ENCODE measurements around the gene NOL12.
"Not testable (repeated sequence)": the region's sequence is repeated elsewhere in the genome, so short reads cannot be mapped to it uniquely, and the experiment has no call there.

NOL12 gene

DNA sequence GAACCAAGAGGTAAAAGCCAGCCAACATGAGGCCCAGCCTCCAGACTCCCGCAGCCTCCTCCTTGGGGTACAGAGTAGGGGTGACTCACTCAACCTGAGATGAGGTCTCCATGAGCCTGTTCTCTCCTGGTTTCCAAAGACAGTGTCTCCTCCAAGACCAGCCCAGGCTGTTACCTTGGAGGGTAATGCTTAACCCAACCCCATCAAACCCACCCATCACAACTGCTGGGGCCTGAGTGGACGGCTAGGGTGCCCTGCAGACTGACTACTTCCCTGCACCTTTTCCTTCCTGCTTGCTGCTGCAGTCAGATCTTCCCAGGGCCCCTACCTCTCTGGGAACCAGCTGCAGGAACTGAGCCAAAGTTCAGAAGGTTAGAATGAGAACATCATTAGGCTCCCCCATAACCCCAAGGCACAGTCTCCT lies 5.1 kb upstream of the NOL12 start:
- FAIRE-seq: no peak

DNA sequence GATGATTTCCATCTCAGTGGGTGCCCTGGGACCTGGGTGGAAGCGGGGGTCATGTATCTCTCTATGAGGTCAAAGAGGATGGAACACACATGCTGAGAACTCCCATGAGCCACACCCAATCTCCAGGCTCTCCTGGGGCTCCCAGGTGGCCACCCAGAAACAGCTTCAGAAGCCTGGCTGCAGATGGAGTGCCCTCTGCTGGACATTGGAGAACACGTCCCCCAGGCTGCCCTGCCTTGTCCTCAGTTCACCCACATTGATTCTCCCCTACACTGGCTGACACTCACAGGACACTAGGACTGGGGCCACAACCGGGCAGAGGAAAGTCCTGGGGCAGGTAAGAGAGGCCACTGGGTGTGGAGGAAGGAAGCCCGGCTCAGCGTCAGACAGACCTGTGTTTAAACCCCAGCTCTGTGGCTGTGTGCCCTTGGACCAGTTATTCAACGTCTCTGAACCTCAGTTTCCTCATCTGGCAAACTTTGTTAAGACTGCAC lies 4.5 kb upstream of the NOL12 start:
- FAIRE-seq: no peak

DNA sequence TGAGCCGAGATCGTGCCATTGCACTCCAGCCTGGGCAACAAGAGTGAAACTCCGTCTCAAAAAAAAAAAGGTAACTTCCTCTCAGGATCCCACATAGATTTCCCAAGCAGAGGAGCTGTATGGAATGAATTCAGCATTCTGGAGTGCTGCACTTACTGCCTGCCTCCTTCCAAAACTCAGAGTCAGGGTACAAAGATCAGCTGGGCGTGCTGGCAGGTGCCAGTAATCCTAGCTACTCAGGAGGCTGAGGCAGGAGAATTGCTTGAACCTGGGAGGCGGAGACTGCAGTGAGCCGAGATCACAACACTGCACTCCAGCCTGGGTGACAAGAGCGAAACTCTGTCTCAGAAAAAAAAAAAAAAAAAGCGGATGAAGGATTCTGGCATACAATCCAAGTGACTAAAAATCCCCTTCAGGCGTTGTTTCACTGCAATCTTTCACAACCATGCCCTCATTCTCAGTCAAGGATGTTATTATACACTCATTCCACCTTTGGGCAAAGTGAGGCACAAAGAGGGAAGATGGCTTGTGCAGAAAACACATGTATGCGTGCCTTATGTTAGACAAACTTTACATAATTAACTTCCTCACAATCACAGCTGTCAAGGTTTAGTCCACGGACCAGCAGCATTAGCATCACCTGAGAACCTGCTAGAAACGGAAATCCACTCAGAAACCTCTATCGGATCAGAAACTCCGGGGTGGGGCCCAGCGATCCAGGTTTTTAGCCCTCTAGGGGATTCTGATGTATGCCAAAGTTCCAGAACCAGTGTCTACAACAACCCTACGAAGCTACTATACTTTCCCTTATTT lies 1.1 kb upstream of the NOL12 start:
- FAIRE-seq: no peak

DNA sequence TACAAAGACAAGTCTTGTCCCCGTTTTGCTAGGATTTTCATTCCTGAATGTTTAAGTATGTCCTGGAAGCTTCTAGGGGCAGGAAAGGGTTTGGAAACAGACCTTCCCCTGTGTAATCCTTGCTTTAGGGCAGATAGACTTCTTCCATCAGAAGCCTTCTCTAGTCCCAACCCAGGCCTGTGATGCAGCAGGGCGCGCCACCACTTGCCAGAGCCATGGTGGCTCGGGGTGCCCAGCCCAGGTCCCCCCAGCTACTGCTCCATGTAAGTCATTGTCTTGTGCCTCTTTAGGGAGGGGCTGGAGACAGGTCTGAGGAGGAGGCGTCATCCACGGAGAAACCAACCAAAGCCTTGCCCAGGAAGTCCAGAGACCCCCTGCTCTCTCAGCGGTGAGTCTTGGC lies 4.3 kb downstream of the NOL12 start:
- FAIRE-seq: no peak

DNA sequence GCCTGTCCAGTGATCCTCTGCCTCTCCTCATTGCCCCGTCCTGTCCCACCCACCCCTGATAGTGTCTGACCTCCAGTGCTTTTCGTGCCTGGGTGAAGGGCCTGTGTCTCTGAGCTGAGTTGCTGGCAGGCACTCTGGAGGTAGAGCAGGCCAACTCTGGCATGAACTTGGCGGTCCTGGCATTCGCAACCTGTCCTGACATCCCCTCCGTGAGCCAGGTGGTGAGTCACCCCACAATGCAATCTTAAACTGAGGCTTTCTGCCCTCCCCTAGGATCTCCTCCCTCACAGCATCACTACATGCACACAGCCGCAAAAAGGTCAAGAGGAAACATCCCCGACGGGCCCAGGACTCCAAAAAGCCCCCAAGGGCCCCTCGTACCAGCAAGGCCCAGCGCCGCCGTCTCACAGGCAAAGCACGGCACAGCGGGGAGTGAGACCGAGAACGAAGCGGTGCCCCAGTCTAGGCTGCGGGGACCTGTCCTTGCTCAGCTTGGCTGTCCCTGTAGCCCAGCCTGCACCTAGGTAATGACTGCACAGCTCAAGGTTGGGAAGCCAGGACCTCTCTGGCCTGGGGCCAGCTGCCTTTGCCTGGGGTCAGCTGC lies 4.9 kb downstream of the NOL12 start:
- FAIRE-seq: no peak

DNA sequence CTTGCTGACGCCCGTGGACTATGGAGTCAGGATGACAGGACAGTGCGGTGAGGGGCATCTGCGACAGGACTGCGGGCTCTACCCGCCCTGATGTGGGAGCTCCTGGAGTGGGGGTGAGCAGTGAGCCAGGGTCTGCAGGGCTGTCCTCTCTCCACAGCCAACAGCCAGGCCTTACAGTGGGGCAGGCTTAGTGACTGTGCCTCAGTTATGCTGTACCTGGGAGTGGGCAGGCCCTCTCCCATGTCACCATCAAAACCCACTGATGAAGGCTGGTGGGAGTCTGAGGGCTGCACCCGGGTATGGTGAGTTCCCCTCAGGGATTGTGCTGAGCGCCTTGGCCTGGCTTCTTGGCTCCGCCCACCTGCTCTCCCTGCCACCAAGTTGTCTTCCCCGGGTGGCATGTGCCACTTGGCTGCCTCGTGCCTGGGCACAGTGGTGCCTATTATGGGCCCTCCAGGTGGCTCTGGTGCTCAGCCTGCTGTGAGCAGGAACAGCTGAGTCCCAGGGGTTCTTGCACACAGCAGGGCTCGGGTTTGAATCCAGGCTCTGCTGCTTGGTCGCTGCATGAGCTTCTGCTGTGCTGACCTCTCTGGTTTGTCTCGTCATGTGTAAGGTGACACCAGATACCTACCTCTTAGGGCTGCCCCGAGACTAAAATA lies 6.6 kb downstream of the NOL12 start:
- FAIRE-seq: no peak

DNA sequence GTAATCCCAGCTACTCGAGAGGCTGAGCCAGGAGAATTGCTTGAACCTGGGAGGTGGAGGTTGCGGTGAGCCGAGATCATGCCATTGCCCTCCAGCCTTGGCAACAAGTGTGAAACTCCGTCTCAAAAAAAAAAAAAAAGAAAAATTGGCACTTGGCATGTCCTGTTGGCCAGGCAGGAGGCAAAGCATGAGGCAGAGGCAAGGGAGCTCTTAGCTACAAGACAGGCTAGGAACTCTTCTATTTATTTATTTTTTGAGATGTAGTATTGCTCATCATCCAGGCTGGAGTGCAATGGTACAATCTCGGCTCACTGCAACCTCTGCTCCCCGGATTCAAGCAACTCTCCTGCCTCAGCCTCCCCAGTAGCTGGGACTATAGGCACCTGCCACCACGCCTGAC lies 8.0 kb downstream of the NOL12 start:
- not testable (repeated sequence) for FAIRE-seq

DNA sequence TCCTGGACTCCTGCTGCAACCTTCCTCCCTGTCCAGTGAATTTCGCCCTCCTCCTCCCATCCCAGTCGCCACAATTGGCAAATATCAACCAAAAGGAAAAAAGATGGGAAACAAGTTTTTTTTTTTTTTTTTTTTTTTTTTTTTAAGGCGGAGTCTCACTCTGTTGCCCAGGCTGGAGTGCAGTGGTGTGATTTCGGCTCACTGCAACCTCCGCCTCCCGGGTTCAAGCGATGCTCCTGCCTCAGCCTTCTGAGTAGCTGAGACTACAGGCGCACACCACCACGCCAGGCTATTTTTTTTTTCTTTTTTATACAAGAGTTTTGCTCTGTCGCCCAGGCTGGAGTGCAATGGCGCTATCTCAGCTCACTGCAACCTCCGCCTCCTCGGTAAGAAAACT lies 10.1 kb downstream of the NOL12 start:
- FAIRE-seq: not testable (repeated sequence)

DNA sequence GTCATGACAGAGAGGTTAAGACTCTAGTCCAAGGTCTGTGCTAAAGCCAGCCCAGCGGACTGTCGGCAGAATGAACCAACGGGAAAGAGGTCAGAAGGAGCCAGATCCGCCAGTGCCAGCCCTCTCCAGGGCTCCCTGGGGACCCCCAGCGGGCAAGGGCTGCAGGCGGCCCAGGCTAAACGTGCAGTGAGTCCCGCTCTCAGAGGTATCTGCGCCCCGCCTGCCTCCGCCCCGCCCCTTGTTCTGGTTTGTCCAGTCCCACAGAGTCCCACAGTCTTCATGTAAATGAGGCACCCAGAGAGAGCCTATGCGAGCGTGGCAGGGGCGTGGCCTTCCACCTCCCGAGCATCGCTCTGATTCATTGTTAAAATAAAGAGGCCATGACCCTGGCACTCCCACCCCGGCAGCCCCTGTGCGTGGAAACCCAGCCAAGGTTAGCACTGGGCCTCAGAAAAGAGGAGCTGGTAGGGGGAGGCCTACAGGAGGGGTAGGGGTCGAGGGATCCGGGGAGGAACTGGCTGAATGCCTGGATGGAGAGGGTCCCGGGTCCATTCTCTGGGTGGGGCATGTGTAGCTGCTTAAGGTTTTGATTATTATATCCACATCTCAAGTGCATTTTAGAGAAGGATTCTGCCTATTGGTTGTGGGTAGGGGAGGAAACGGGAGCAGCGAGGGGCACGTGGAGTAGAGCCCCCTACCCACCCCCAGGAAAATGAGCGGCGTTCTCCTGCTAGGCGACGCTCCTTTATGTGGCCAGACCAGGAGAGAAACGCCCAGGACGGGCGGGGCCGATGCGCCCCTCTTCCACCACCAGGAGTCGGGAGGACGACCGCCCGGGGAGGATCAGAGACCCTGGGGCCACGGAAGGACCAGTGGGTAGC lies 10.8 kb downstream of the NOL12 start, which contains the start of gene TRIOBP:
Gene TRIOBP (plus strand): TSS at position 392 of the 881 bp plus-strand sequence. CDS start 4,318 bp downstream, outside the sequence.
- FAIRE-seq: peak; percentile 99

DNA sequence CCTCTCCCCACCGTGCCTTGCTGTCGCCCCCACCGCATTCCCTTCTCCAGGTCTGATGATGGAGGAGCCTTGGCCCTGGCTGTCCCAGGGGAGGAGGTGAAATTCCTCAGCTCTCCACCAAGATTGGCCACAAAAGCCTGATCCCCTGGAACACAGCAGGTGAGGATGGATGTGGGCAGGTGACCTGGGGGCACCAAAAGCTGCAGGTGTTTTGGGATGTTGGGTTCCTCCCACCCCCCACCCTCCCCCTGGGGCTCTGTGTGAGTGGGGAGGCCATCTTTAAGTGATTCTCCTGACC lies 11.3 kb downstream of the NOL12 start:
- no peak for FAIRE-seq

DNA sequence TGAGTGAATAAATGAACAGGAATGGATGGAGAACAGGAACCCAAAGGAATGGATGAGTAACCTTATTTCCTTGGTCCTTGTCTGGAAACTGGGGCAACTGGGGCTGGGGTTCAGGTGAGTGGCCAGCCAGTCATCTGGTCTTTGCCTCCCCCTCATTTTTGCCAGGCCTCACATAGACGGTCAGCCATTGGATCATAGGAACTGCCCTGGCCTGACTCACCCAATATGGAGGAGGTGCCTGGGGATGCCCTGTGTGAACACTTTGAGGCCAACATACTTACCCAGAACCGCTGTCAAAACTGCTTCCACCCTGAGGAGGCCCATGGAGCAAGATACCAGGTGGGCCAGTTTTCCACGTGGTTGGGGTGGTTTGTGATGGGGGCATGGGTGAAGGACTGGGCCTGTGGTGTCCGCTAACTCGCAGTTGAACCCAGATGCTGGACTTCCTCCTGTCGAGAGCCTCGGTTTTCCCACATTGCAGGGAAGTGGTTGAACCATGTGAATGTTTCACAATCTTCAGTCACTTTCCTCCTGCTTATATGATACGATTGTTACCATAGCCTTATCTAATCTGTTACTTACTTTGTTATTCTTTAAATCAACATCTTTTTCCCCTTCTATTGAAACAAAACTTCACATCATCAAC lies 15.1 kb downstream of the NOL12 start:
- no peak for FAIRE-seq

DNA sequence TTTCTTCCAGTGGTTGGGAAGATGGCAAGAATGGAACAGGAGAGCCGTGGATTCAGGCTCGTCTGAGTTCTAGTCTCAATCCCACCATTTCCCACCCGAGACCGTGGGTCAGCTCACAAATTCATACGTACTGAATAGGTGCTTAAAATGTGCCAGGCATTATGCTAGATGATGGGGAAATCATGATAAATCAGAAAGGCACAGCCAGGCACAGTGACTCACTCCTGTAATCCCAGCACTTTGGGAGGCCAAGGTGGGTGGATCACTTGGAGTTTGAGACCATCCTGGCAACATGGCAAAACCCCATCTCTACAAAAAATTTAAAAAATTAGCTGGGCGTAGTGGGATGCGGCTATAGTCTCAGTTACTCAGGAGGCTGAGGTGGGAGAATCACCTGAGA lies 17.8 kb downstream of the NOL12 start:
- FAIRE-seq: no peak

DNA sequence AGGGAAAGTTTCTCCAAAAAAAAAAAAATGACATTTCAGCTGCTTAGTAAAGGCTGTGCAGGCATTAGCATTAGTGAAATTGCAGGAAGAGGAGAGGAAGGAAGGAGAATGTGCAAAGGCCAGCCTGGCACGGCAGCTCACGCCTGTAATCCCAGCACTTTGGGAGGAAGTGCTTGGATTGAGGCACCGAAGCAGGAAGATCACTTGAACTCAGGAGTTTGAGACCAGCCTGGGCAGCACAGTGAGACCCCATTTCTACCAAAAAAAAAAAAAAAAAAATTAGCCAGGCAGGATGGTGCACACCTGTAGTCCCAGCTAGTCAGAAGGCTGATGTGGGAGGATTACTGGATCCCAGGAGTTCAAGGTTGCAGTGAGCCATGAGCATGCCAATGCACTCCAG lies 18.5 kb downstream of the NOL12 start:
- no peak for FAIRE-seq

DNA sequence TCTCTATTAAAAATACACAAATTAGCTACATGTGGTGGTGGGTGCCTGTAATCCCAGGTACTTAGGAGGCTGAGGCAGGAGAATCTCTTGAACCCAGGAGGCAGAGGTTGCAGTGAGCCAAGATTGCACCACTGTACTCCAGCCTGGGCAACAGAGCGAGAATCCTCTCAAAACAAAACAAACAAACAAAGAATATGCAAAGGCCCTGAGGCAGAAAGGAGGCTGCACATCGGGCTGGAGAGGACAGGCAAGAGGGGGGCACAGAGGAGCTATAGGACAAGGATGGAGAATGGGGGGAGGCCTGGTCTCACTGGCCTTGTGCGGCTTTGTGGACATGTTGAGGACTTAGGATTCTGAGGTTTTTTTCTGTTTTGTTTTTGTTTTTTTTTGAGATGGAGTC lies 19.1 kb downstream of the NOL12 start:
- no peak for FAIRE-seq

DNA sequence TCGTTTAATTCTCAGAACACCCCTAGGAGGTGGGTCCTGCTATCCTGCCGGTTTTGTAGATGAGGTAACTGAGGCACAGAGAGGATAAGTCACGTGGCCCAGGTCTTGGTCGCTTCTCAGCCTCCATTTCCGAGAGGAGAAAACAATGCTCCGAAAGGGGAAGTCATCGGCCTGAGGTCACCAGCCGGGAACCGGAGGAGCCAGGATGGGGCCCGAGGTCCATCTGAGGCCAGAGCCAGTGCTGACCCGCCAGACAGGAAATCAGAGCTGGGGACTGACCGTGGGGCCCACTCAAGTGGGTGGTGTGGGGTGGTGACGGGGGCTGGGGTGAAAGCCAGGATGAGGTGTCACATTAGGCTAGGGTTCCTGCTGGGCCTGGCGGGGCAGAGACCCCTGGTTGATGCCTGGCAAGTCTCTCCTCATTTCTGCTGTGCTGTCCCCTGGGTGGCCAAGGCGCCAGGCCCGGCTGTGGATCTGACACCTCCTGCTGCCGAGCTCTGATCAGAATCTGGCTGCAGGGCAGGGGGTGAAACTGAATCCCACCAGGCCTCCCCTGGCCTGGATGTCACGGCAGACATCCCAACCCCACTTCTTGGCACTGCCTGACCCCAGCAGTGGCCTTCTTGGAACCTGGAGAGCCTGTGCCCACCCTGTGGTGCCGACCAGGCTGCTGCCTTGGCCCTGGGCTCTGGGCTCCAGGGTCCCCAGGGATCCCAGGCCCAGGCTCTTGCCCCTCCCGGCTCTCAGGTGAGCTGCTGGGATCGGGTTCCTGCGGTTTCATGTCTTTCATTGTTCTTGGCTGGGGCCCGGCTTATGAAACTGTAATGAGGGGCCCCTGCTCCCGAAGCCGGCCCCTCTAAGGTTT lies 22.7 kb downstream of the NOL12 start:
- FAIRE-seq: no peak

DNA sequence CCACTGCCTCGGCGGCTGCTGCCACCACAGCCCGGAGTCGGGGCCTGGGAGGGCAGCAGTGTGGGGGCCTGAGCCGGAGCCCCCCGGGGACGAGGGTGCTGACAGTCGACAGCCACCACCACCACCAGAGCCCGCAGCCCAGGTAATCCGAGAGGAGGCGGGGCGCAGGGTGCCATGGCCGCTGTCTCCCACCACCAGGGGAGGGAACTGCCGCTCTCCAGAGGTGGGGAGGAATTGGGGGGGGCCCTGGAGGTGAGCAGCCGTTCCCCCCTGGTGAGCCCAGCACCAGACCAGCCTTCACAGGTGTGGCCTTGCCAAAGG lies 23.3 kb downstream of the NOL12 start:
- no peak for FAIRE-seq

DNA sequence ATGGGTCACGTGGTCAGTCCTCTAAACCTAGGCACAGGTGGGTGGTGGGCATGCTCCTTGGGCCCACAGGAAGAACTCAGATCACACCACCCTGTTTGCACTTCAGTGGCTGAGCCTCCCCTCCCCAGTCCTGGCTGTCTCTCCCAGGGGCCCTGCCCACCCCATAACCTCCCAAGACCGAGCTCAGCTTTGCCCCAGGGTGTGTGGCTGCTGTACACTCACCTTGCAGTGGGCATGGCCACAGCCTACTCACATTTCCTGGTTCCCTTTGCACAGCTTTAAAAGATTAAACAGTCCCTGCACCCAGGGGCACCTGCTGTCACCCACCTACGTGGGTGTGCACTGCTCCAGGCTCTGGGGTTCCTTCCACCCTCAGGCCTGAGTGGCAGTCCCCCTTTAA lies 24.5 kb downstream of the NOL12 start:
- no peak for FAIRE-seq

DNA sequence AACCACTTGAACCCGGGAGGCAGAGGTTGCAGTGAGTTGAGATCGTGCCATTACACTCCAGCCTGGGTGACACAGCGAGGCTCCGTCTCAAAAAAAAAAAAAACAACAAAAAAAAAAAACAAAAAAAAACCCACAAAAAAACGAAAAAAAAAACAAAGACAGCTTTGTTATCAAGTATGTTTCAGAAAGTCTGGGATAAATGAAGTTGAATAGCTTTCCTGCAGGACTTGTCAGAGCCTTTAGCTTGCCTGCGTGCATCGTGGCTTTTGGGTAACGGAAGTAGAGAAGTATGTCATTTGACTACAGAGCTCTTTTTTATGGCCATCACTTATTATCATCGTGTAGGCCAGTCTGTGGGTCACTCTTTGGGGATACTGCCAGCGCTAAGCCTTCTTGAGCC lies 25.3 kb downstream of the NOL12 start:
- FAIRE-seq: no peak

DNA sequence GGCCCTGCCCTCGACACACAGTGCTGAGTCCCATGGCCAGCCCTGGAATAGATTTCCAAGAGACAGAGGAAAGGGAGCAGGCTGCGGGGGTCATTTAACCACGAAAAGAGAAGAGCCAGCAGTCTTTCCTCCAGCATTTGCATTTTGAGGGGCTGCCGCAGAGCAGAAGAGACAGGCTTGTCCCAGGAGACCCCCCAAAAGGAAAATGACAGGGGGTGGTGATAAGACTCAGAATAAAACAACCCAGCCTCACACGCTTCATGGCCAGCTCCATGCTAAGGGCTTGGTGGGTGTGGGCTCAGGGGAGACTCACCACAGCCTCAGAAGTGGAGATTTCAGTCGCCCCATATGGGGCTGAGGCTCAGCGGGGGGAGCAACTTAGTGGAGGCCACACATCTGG lies 27.6 kb downstream of the NOL12 start:
- no peak for FAIRE-seq

DNA sequence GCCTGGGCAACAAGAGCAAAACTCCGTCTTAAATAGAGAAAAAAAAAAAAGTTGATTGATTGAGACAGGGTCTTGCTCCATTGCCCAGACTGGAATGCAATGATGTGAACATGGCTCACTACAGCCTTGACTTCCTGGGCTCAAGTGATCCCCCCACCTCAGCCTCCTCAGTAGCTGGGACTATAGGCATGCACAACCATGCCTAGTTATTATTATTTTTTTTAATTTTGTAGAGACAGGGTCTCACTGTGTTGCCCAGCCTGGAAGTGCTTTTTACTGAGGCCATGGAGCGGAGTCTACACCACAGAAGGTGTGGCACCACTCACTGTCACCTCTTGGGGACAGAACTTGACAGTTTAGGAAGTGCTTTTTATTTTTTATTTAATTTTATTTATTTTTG lies 28.5 kb downstream of the NOL12 start:
- no peak for FAIRE-seq

DNA sequence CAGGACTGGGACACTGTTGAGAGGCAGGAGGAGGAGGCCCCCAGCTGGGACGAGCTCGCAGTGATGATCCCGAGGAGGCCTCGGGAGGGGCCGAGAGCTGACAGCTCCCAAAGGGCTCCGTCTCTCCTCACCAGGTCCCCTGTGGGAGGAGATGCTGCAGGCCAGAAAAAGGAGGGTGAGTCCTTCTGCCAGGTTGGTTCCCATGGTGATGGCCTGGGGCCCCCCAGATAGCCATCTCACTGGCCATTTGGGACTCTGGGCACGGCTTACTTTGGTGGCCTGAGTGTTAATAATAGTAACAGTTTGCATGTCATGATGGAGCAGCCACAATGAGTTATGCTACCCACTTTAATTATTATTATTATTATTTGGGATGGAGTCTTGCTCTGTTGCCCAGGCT lies 29.6 kb downstream of the NOL12 start:
- no peak for FAIRE-seq

DNA sequence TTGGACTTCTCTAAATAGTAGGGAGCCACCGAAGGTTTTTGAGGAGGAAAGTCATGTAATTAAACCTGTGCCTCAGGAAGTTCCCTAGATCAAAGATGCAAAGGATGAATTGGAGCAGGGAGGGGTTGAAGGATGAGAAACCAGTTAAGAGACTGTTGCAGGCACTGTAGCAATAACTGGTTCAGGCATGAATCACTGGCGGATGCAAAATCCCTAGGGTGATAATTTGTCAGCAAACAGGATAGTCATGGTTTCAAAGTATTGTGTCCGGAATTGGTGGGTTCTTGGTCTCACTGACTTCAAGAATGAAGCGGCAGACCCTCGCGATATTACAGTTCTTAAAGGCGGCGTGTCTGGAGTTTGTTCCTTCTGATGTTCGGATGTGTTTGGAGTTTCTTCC lies 30.6 kb downstream of the NOL12 start:
- no peak for FAIRE-seq

Data from G401.6 (cell line).